ENCODE measurements around the gene TBC1D22B. TPM values are rescaled to one million over a fixed set of nuclear protein-coding genes. Genes with fewer than 3 reads are reported as not detected.

TBC1D22B gene
- polyA plus RNA-seq, 2 of the 4 experiments (the other 2 are of a cell fraction) = 5.7 to 6.4 TPM

- WGBS (ENCODE audit: missing lambda C conversion rate) = 53% methylated on average over 3 of the region's 3 CpGs
- H3K4me1 ChIP-seq = no peaks in the 10 kb centered on the region; the same call in 2 of the 3 replicates
Measured at GRCh38 chr6:37351027-37351426, 93.5 kb downstream of the TBC1D22B start.

DNA sequence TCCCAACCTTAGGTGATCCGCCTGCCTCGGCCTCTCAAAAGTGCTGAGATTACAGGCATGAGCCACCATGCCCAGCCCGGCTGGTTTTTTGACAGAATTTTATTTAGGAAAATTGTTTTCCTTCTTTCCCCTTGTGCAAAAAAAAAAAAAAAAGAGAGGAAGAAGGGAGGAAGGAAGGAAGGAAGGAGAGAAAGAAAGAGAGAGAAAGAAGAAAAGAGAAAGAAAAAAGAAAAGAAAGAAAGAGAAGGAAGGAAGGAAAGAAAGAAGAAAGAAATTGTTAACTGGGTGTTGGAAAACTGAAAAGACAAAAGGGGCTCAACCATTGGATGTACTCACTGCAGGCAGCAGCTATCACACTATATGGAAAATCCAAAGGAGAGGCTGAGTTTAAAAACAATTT lies 94.8 kb downstream of the TBC1D22B start:
- Histone ChIP-seq H3K4me2 (no peak overlapping the region), H3K4me3 (no peak overlapping the region), H3K27ac (no peak overlapping the region), H3K4me1 (no peaks in the 10 kb centered on the region; the same call in 2 of the 3 replicates), H3K9me3 (no peaks in the 10 kb centered on the region)
- no peak for FAIRE-seq
- no peak for TF ChIP-seq HOXA7 (CRISPR knock-in tag; IDR thresholded peaks at IDR 0.05)
- no peak for TF ChIP-seq RNF2 (IDR thresholded peaks at IDR 0.05; ENCODE audit: borderline replicate concordance, low read depth)
- TF ChIP-seq, protein P1, sequence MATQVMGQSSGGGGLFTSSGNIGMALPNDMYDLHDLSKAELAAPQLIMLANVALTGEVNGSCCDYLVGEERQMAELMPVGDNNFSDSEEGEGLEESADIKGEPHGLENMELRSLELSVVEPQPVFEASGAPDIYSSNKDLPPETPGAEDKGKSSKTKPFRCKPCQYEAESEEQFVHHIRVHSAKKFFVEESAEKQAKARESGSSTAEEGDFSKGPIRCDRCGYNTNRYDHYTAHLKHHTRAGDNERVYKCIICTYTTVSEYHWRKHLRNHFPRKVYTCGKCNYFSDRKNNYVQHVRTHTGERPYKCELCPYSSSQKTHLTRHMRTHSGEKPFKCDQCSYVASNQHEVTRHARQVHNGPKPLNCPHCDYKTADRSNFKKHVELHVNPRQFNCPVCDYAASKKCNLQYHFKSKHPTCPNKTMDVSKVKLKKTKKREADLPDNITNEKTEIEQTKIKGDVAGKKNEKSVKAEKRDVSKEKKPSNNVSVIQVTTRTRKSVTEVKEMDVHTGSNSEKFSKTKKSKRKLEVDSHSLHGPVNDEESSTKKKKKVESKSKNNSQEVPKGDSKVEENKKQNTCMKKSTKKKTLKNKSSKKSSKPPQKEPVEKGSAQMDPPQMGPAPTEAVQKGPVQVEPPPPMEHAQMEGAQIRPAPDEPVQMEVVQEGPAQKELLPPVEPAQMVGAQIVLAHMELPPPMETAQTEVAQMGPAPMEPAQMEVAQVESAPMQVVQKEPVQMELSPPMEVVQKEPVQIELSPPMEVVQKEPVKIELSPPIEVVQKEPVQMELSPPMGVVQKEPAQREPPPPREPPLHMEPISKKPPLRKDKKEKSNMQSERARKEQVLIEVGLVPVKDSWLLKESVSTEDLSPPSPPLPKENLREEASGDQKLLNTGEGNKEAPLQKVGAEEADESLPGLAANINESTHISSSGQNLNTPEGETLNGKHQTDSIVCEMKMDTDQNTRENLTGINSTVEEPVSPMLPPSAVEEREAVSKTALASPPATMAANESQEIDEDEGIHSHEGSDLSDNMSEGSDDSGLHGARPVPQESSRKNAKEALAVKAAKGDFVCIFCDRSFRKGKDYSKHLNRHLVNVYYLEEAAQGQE (IDR thresholded peaks at IDR 0.05) = no peak
- no peak for TF ChIP-seq HOXB5 (CRISPR knock-in tag; IDR thresholded peaks at IDR 0.05)
- TF ChIP-seq MYC (IDR thresholded peaks at IDR 0.05; ENCODE audit: borderline replicate concordance, low read length) = no peak
- no peak for TF ChIP-seq ZNF302 (CRISPR knock-in tag; IDR thresholded peaks at IDR 0.05)
- TF ChIP-seq RAD21 (conservative IDR thresholded peaks at IDR 0.05 in 1 of 2, IDR thresholded peaks at IDR 0.05 in 1 of 2) = no peak
- no peak for TF ChIP-seq ZFP36 (IDR thresholded peaks at IDR 0.05; ENCODE audit: borderline replicate concordance, partially characterized antibody)
- no peak for TF ChIP-seq E2F6 (IDR thresholded peaks at IDR 0.05; ENCODE audit: borderline replicate concordance, low read depth)
- TF ChIP-seq GATA3 (IDR thresholded peaks at IDR 0.05; ENCODE audit: borderline replicate concordance) = no peak
- TF ChIP-seq MAFK (IDR thresholded peaks at IDR 0.05; ENCODE audit: partially characterized antibody) = no peak
- no peak for TF ChIP-seq NFE2L2 (conservative IDR thresholded peaks at IDR 0.05; ENCODE audit: low read length)
- no peak for TF ChIP-seq POLR2A (IDR thresholded peaks at IDR 0.05; ENCODE audit: low read length)
- TF ChIP-seq CEBPB (IDR thresholded peaks at IDR 0.05) = no peak
- TF ChIP-seq NPAS2 (CRISPR knock-in tag; IDR thresholded peaks at IDR 0.05; ENCODE audit: borderline replicate concordance) = no peak
- TF ChIP-seq, protein P2, sequence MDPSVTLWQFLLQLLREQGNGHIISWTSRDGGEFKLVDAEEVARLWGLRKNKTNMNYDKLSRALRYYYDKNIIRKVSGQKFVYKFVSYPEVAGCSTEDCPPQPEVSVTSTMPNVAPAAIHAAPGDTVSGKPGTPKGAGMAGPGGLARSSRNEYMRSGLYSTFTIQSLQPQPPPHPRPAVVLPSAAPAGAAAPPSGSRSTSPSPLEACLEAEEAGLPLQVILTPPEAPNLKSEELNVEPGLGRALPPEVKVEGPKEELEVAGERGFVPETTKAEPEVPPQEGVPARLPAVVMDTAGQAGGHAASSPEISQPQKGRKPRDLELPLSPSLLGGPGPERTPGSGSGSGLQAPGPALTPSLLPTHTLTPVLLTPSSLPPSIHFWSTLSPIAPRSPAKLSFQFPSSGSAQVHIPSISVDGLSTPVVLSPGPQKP (IDR thresholded peaks at IDR 0.05; ENCODE audit: low read depth, low read length) = no peak
- no peak for TF ChIP-seq SREBF2 (IDR thresholded peaks at IDR 0.05)
- TF ChIP-seq MAZ (IDR thresholded peaks at IDR 0.05; ENCODE audit: borderline replicate concordance, low read depth, low read length) = no peak
- TF ChIP-seq HEYL (CRISPR knock-in tag; IDR thresholded peaks at IDR 0.05) = no peak
- ChIA-PET CTCF (interaction anchor here (0.9 to 1.0 kb wide), 2 partner anchors 27 to 48 kb away, joined by 3 read pairs; no protein-coding TSS in a partner anchor), POLR2A (no interaction called here)
- ATAC-seq = no peak
- WGBS (ENCODE audit: missing lambda C conversion rate) = 96% methylated on average over 3 of the region's 3 CpGs
- DNase-seq (ENCODE audit: low read depth in 1 of 2, low spot score in 1 of 2) = no peak

More at GRCh38 chr6:37351027-37351426, 93.5 kb downstream of the TBC1D22B start:
- TF ChIP-seq MAFK (IDR thresholded peaks at IDR 0.05; ENCODE audit: partially characterized antibody) (peak; percentile 82), POLR2AphosphoS2 (conservative IDR thresholded peaks at IDR 0.05; ENCODE audit: low read length) (no peak), HOXA7 (CRISPR knock-in tag; IDR thresholded peaks at IDR 0.05) (no peak), ZSCAN20 (CRISPR knock-in tag; IDR thresholded peaks at IDR 0.05) (no peak), RARB (CRISPR knock-in tag; IDR thresholded peaks at IDR 0.05) (no peak), TFCP2L1 (CRISPR knock-in tag; IDR thresholded peaks at IDR 0.05) (no peak)
- CTCF ChIA-PET = interaction anchor here (1.0 kb wide), 1 partner anchor 31 kb away, joined by 3 read pairs; no protein-coding TSS in a partner anchor
- Histone ChIP-seq H3K27ac (no peak overlapping the region), H3K9me3 (no peaks in the 10 kb centered on the region), H3K4me3 (no peak overlapping the region), H3K4me2 (no peak overlapping the region)
- ATAC-seq (no peak), DNase-seq (ENCODE audit: low read depth in 1 of 2, low spot score in 1 of 2) (no peak), FAIRE-seq (no peak)
- POLR2A ChIA-PET = no interaction called here
